CD4-positive, CD25-positive, alpha-beta regulatory T cell (primary cell): ENCODE results near the gene VDAC1. TPM values are rescaled to one million over a fixed set of nuclear protein-coding genes. Genes with fewer than 3 reads are reported as not detected.

Source experiments
- ATAC-seq, 2 donors: fragments of 150-1000 bp; cut with Tn5 transposase; one replicate each; pipeline ENCODE4 v1.10.0; 2021; ENCODE audit warnings: low read depth in 2 of 2, moderate number of reproducible peaks in 2 of 2, moderate library complexity in 1 of 2
- DNase-seq, 3 donors: peaks; one replicate each; pipeline versions ENCODE4 v3.0.0 to v3.0.0-alpha.2; 2012 to 2022; ENCODE audit warnings: mixed read lengths in 1 of 3
- H3K27ac ChIP-seq: one replicate; pipeline ENCODE4 v1.7.0; 2013; ENCODE audit warnings: mild to moderate bottlenecking, low read length; ENCODE audit not compliant: insufficient read depth, poor library complexity, severe bottlenecking
- H3K27me3 ChIP-seq: one replicate; pipeline ENCODE4 v1.7.0; 2013; ENCODE audit warnings: low read length; ENCODE audit not compliant: control insufficient read depth, insufficient read depth
- H3K36me3 ChIP-seq: one replicate; pipeline ENCODE4 v1.7.0; 2013; ENCODE audit warnings: mild to moderate bottlenecking, low read length, moderate library complexity; ENCODE audit not compliant: control insufficient read depth, insufficient read depth
- H3K4me1 ChIP-seq: 2 replicates; pipeline ENCODE4 v1.7.0; 2013; ENCODE audit warnings: mild to moderate bottlenecking, low read length; ENCODE audit not compliant: insufficient read depth, control insufficient read depth, poor library complexity, severe bottlenecking
- H3K4me3 ChIP-seq: one replicate; pipeline ENCODE4 v1.7.0; 2013; ENCODE audit warnings: low read depth, mild to moderate bottlenecking, low read length, moderate library complexity
- H3K9me3 ChIP-seq, 2 experiments: 1 replicate in 1 of 2; 2 replicates in 1 of 2; pipeline ENCODE4 v1.7.0; 2013; ENCODE audit warnings: low read length in 2 of 2, mild to moderate bottlenecking in 1 of 2, moderate library complexity in 1 of 2; ENCODE audit not compliant: control insufficient read depth in 2 of 2
- H3K27ac Mint-ChIP-seq, 3 donors: one replicate each; pipeline ENCODE4 v1.8.0; 2020 to 2022; ENCODE audit warnings: mild to moderate bottlenecking in 3 of 3, mixed read lengths in 3 of 3, moderate library complexity in 2 of 3
- H3K27me3 Mint-ChIP-seq: one replicate; pipeline ENCODE4 v1.8.0; 2022; ENCODE audit warnings: mild to moderate bottlenecking, mixed read lengths
- H3K36me3 Mint-ChIP-seq: one replicate; pipeline ENCODE4 v1.8.0; 2020; ENCODE audit warnings: mixed read lengths
- H3K4me1 Mint-ChIP-seq, 4 donors: one replicate each; pipeline ENCODE4 v1.8.0; 2020 to 2022; ENCODE audit warnings: mixed read lengths in 4 of 4, mild to moderate bottlenecking in 1 of 4
- H3K4me3 Mint-ChIP-seq, 4 donors: one replicate each; pipeline ENCODE4 v1.8.0; 2020 to 2022; ENCODE audit warnings: mild to moderate bottlenecking in 4 of 4, mixed read lengths in 4 of 4, moderate library complexity in 3 of 4
- H3K9me3 Mint-ChIP-seq, 7 donors: one replicate each; pipeline ENCODE4 v1.8.0; 2020 to 2022; ENCODE audit warnings: mixed read lengths in 7 of 7, mild to moderate bottlenecking in 3 of 7, moderate library complexity in 2 of 7
- polyA plus RNA-seq, 4 donors: library from polyadenylated mRNA; unstranded; fragments of 300-500 nt; fragmentation: Illumina TruSeq; gene quantifications; one replicate each; pipeline ENCODE4 v1.2.3, GENCODE V29; 2021
- total RNA-seq: library from RNA; stranded (reverse); gene quantifications from one replicate; pipeline ENCODE4 v1.2.3, GENCODE V29; 2022

VDAC1 gene
- total and polyA plus RNA-seq, 5 donors from 2014 or later: 56.0 to 104 (median 93.9) TPM

DNA sequence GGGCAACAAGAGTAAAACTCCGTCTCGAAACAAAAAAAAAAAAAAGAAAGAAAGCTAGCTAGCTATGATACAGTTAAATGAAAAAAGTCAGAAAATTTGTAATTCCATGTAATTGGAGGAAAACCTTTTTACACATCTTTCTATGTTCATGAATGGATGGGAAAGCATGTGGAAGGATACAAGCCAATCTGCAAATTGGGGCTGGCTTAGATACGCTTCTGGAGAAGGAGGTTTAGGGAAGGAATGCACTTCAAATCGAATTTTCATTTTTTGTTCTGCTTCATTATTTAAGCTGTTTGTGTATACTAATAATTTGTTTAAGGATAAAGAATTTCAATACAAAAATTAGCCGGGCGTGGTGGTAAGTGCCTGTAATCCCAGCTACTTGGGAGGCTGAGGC is 6.7 kb downstream of the VDAC1 start:
- Histone ChIP-seq H3K9me3 (no peaks in the 10 kb centered on the region), H3K4me1 (peaks cover 18% of the 10 kb centered on the region), H3K27me3 (no peaks in the 10 kb centered on the region), H3K36me3 (peaks cover 3% of the 10 kb centered on the region), H3K4me3 (no peak overlapping the region), H3K27ac (no peak overlapping the region)
- Mint-ChIP-seq H3K27ac (peak overlapping the region in 1 of 3 donors; percentile 46), H3K36me3 (no peaks in the 10 kb centered on the region), H3K27me3 (no peaks in the 10 kb centered on the region), H3K4me3 (peak overlapping the region in 1 of 4 donors; percentile 63), H3K4me1 (peaks cover 22 to 88% (median 54%) of the 10 kb centered on the region in 4 donors), H3K9me3 (no peaks in the 10 kb centered on the region)
- ATAC-seq (no peak), DNase-seq (no peak)

DNA sequence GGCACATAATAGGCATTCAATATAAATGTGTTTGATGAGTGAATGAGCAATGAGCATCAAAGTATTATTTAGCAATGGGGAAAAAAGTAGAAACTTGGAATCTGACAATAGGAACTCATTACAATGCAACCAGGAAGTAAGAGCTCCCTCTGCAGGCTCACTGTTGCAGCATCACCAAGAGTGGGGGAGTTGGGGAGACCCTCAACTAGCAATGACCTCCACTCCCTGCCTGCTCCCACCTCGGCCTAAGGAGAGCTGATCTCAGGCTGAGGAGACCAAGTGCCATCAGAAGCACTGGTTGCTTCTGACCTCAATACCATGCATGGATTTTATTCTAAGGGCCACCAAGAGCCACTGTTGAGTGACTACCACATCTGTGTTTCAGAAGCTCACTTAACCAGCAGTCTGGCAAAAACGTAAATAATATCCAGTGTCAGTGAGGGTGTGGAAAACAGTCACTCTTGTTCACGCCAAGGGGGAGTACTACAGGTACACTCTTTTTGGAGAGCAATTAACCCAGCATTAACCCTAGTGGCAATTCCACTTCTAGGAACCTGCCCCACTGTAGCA is 8.0 kb downstream of the VDAC1 start:
- H3K27ac ChIP-seq: no peak overlapping the region
- no peak overlapping the region for H3K4me3 ChIP-seq
- H3K36me3 Mint-ChIP-seq: peaks cover 4% of the 10 kb centered on the region
- no peaks in the 10 kb centered on the region for H3K27me3 ChIP-seq
- H3K9me3 Mint-ChIP-seq: no peaks in the 10 kb centered on the region
- peaks cover 3% of the 10 kb centered on the region for H3K36me3 ChIP-seq
- ATAC-seq (peak in 1 of 2 donors; percentile 38), DNase-seq (peak in 1 of 3 donors; percentile 25)
- H3K9me3 ChIP-seq: no peaks in the 10 kb centered on the region
- peaks cover 9% of the 10 kb centered on the region for H3K4me1 ChIP-seq
- H3K4me3 Mint-ChIP-seq: peak overlapping the region in 1 of 4 donors; percentile 30
- peaks cover 28 to 83% (median 53%) of the 10 kb centered on the region in 4 donors for H3K4me1 Mint-ChIP-seq
- H3K27me3 Mint-ChIP-seq: no peaks in the 10 kb centered on the region
- peak overlapping the region in 2 of 3 donors; percentile 38 for H3K27ac Mint-ChIP-seq

DNA sequence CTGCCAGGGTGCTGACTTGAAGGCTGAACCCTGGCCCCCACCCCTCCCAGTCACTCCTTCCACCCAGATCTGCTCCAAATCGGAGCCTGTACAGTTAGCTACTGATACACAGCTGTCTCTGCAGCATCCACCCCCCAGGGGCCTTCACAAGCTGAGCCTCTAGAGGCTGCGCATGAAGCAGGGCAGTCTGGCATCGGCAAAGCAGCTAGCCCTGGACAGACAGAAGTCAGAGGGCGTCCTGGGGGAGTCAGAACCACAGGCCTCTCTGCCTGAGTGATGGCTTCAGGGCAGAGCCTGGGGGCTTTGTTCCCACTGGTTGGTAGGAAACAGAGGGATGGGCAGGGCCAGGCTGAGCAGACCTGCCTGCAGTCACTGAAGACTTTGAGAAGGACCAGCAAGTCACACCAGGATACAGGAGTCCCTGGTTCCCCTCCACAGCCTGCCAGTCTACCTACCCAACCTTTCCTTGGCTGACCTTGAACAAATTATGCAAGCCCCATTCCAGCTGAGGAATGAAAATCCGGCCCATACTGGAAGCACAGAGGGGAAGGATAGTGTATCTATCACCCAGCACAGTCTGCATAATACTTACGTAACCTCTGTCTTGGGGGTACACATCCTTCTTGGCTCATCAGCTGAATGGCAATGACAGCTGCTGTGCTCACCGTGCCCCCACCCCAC is 8.8 kb downstream of the VDAC1 start:
- H3K27me3 Mint-ChIP-seq: no peaks in the 10 kb centered on the region
- H3K4me1 ChIP-seq: peaks cover 9% of the 10 kb centered on the region
- no peak overlapping the region for H3K4me3 ChIP-seq
- H3K4me1 Mint-ChIP-seq: peaks cover 26 to 76% (median 51%) of the 10 kb centered on the region in 4 donors
- DNase-seq (no peak), ATAC-seq (no peak)
- H3K36me3 ChIP-seq: peaks cover 8% of the 10 kb centered on the region
- peak overlapping the region in 1 of 3 donors; percentile 38 for H3K27ac Mint-ChIP-seq
- no peak overlapping the region for H3K27ac ChIP-seq
- H3K9me3 ChIP-seq: no peaks in the 10 kb centered on the region
- H3K4me3 Mint-ChIP-seq: no peak overlapping the region
- no peaks in the 10 kb centered on the region for H3K27me3 ChIP-seq
- peaks cover 7% of the 10 kb centered on the region for H3K36me3 Mint-ChIP-seq
- H3K9me3 Mint-ChIP-seq: no peaks in the 10 kb centered on the region

DNA sequence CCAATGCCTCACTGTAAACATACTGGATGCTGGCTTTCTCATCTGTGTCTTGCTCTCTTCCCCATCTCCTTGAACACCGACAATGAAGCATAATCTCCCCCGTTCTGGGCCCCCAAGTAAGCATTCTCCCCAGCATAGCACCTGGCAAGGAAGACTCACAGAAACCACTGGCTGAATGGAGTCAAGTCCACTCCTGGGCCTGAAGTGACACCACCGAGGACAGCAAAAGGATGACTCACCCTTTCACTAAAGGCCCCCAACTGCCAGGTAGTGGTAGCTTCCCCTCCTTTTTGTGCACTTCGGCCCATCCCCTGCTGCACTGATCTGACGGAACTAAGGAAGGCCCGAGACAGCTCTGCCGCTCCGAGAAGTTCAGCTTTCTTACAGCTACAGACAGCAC is 9.4 kb downstream of the VDAC1 start:
- Mint-ChIP-seq H3K27ac (peak overlapping the region in 2 of 3 donors; percentile 1 to 75), H3K9me3 (no peaks in the 10 kb centered on the region), H3K36me3 (peaks cover 12% of the 10 kb centered on the region), H3K4me3 (peak overlapping the region in 1 of 4 donors; percentile 5), H3K4me1 (peaks cover 24 to 71% (median 47%) of the 10 kb centered on the region in 4 donors), H3K27me3 (no peaks in the 10 kb centered on the region)
- peaks cover 9% of the 10 kb centered on the region for H3K4me1 ChIP-seq
- no peak overlapping the region for H3K4me3 ChIP-seq
- DNase-seq: no peak
- H3K27ac ChIP-seq: no peak overlapping the region
- no peaks in the 10 kb centered on the region for H3K9me3 ChIP-seq
- no peak for ATAC-seq
- H3K36me3 ChIP-seq: peaks cover 15% of the 10 kb centered on the region
- no peaks in the 10 kb centered on the region for H3K27me3 ChIP-seq

DNA sequence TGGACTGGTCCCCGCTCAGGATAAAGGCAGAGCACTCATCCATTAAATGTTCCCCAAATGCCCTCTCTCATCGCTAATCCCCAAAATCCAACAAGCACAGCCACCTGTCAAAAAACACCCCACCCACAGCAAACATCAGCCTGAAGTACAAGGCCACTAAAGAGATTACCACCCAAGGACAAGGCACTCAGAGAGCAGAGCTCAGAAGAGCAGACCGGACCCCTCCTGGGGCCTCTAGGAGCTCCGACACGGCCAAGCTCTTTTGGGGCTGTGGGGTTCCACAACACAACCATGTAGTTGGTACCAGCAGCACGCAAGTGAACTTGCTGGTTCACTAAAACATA is 9.8 kb downstream of the VDAC1 start:
- H3K36me3 ChIP-seq: peaks cover 16% of the 10 kb centered on the region
- H3K27me3 ChIP-seq: no peaks in the 10 kb centered on the region
- H3K9me3 ChIP-seq: no peaks in the 10 kb centered on the region
- Mint-ChIP-seq H3K9me3 (no peaks in the 10 kb centered on the region), H3K4me3 (peak overlapping the region in 1 of 4 donors; percentile 21), H3K36me3 (peaks cover 16% of the 10 kb centered on the region), H3K4me1 (peaks cover 20 to 67% (median 43%) of the 10 kb centered on the region in 4 donors), H3K27ac (peak overlapping the region in 2 of 3 donors; percentile 1 to 75), H3K27me3 (no peaks in the 10 kb centered on the region)
- no peak overlapping the region for H3K4me3 ChIP-seq
- ATAC-seq: no peak
- H3K4me1 ChIP-seq: peaks cover 9% of the 10 kb centered on the region
- DNase-seq: no peak
- H3K27ac ChIP-seq: no peak overlapping the region

DNA sequence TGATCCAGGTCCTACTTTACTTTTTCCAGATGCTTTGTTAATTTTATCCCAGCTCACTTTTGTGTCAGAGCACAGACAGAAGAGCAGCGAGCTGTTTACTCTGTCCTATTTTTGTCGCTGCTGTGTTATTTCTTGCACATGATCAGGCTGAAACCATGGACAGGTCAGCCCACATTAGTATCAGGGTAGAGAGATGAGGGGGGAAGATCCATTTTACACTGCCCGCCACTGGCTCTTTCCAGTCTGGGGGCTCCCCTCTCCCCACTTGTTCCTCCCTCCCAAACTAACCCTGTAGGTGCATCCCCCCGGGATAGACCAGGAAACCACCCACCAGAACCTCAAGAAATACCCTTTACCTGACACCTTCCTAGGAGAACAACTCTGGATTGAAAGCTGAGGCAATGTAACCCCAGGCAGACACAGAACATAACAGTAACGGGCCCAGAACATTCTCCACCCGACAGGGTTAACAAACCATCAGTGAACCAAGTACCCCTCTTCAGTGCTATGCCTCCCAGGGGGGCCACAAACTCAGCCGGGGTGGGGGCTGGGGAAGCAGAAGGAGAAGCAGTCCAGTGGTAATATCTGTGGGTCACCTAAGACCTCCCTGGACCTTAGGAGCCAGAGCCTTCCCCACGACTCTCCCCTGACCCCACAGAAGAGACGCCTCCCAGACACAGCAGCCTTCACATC is 10.3 kb downstream of the VDAC1 start:
- peak overlapping the region in 1 of 4 donors; percentile 21 for H3K4me3 Mint-ChIP-seq
- peaks cover 17% of the 10 kb centered on the region for H3K36me3 ChIP-seq
- H3K4me3 ChIP-seq: no peak overlapping the region
- no peaks in the 10 kb centered on the region for H3K27me3 ChIP-seq
- peaks cover 9% of the 10 kb centered on the region for H3K4me1 ChIP-seq
- ATAC-seq (no peak), DNase-seq (no peak)
- H3K9me3 ChIP-seq: no peaks in the 10 kb centered on the region
- H3K27ac Mint-ChIP-seq: peak overlapping the region; percentile 48 to 75 (median 59)
- peaks cover 15 to 62% (median 38%) of the 10 kb centered on the region in 4 donors for H3K4me1 Mint-ChIP-seq
- H3K9me3 Mint-ChIP-seq: no peaks in the 10 kb centered on the region
- peaks cover 16% of the 10 kb centered on the region for H3K36me3 Mint-ChIP-seq
- H3K27me3 Mint-ChIP-seq: no peaks in the 10 kb centered on the region
- no peak overlapping the region for H3K27ac ChIP-seq

DNA sequence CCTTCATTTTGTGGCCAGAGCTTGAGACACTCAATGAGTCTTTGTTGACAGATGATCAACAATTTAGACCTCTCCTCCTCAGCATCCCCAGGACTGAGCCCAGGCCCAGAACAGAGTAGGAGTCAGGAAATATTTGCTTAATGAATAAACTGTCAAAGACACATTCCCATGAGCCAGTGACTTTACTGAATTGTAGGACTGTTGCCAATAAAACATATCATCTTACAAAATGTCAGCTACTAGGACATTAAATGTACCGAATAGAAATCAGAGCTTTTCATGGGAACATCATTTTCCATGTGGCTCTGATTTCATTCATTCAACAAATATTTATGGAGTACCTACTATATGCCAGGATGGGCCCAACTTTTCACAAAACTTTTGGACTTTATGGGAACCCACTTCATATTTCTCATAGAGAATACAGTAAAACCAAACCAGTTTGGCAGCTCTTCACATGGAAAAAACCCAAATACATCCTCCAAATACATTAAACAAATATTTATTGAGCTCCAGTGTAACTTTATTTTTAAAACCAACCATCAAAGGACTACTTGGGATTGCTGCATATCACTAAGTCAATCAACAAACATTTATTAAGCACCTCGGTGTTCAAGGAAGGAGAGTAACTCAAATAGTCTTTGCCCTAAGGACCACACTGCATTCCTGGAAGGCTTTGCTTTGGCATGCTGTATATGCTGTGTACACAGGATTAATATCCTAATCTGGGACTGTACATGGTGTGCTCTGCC is 11.4 kb downstream of the VDAC1 start:
- no peaks in the 10 kb centered on the region for H3K27me3 ChIP-seq
- Mint-ChIP-seq H3K27me3 (no peaks in the 10 kb centered on the region), H3K36me3 (peaks cover 21% of the 10 kb centered on the region), H3K27ac (peak overlapping the region in 2 of 3 donors; percentile 49 to 75), H3K4me3 (no peak overlapping the region), H3K4me1 (peaks cover 15 to 54% (median 35%) of the 10 kb centered on the region in 4 donors), H3K9me3 (no peaks in the 10 kb centered on the region)
- H3K36me3 ChIP-seq: peaks cover 24% of the 10 kb centered on the region
- no peak overlapping the region for H3K4me3 ChIP-seq
- H3K27ac ChIP-seq: no peak overlapping the region
- ATAC-seq (no peak), DNase-seq (no peak)
- H3K4me1 ChIP-seq: peaks cover 9% of the 10 kb centered on the region
- no peaks in the 10 kb centered on the region for H3K9me3 ChIP-seq
